ENCODE data around the gene KY. TPM values are rescaled to one million over a fixed set of nuclear protein-coding genes. Genes with fewer than 3 reads are reported as not detected.
A peak's percentile ranks its signal among the peaks of the same experiment; 100 is the strongest.

The KY gene
- total and polyA plus RNA-seq, 2 of the 13 experiments (the other 11 are each of a cell fraction or from before 2014, with no cell fraction given) = not detected

GRCh38 chr3:134600685-134601463 lies 49.9 kb downstream of the KY start:
- H3K4me1 ChIP-seq (ENCODE audit: insufficient read depth, low read length) = no peaks in the 10 kb centered on the region
- no peak overlapping the region for H3K27ac ChIP-seq (ENCODE audit: extremely low read length, insufficient read depth, low read length)
- no peak overlapping the region for H3K4me3 ChIP-seq (replicated peaks in 1 of 3; ENCODE audit: insufficient read depth in 1 of 3, low read depth in 2 of 3, low read length in 3 of 3)
- H3K36me3 ChIP-seq (replicated peaks in 1 of 2; ENCODE audit: control insufficient read depth in 1 of 2, insufficient read depth in 2 of 2, low read length in 2 of 2) = no peaks in the 10 kb centered on the region
- no TSS peak for BruUV-seq (replicated peaks)
- WGBS (ENCODE audit: low lambda C conversion rate) = 23% methylated on average over 26 of the region's 31 CpGs
- TF ChIP-seq STAG1 (CRISPR knock-in tag; IDR thresholded peaks at IDR 0.05) (peak; percentile 84), SMC3 (IDR thresholded peaks at IDR 0.05; ENCODE audit: low read length) (peak; percentile 40; the same call in 1 of the 2 replicates), RAD21 (CRISPR knock-in tag; IDR thresholded peaks at IDR 0.05) (peak; percentile 82), GMEB2 (CRISPR knock-in tag; IDR thresholded peaks at IDR 0.05; ENCODE audit: low read depth) (no peak), XRCC5 (optimal IDR thresholded peaks at IDR 0.05; ENCODE audit: low read length) (peak; percentile 52), KDM2A (CRISPR knock-in tag; IDR thresholded peaks at IDR 0.05; ENCODE audit: borderline replicate concordance, low read depth) (peak; percentile 63; the same call in 1 of the 2 replicates), ZFP91 (CRISPR knock-in tag; IDR thresholded peaks at IDR 0.05; ENCODE audit: borderline replicate concordance) (no peak), CTCF (CRISPR knock-in tag; IDR thresholded peaks at IDR 0.05) (peak; percentile 85)
- FAIRE-seq = peak; percentile 42
- CTCF ChIA-PET (ENCODE audit: low intra/inter-chr PET ratio, low total read pairs) = interaction anchor here (1.5 to 1.9 kb wide), 3 partner anchors 40 to 1294 kb away, joined by 4 to 14 read pairs (median 6); no protein-coding TSS in a partner anchor
- intact Hi-C loops (cut with micrococcal nuclease; ENCODE audit: unreplicated experiment) = loop anchor here (1.0 to 5.0 kb wide), 3 partner anchors 40 to 1296 kb away; no protein-coding TSS in a partner anchor
- in situ Hi-C loops (cut with HindIII; ENCODE audit: extremely low pct_ligation_motif_present, low pct_unique_long_range_greater_than_20kb) = loop anchor here (5.0 to 25.0 kb wide), 4 partner anchors 41 to 1286 kb away; no protein-coding TSS in a partner anchor
- H3K9ac ChIP-seq (ENCODE audit: insufficient read depth, low read depth, low read length) = no peak overlapping the region
- no peak overlapping the region for H3K4me2 ChIP-seq (ENCODE audit: low read depth, low read length)
- no peak overlapping the region for H2AFZ ChIP-seq (ENCODE audit: low read length)
- ATAC-seq = peak; percentile 85
- peaks cover 1 to 42% of the 10 kb centered on the region in 2 experiments; a peak in 2 of 5 replicates for H3K27me3 ChIP-seq (ENCODE audit: control insufficient read depth in 1 of 2, insufficient read depth in 2 of 2, low read length in 2 of 2)
- no peaks in the 10 kb centered on the region for H4K20me1 ChIP-seq (ENCODE audit: insufficient read depth, low read length)
- H3K79me2 ChIP-seq (ENCODE audit: insufficient read depth, low read length) = no peaks in the 10 kb centered on the region
- POLR2A ChIA-PET = no interaction called here
- H3K9me3 ChIP-seq (ENCODE audit: low read length) = no peaks in the 10 kb centered on the region
- DNase-seq (ENCODE audit: low spot score) = peak; percentile 23
